ENCODE results near the gene PLD4. TPM values are rescaled to one million over a fixed set of nuclear protein-coding genes. Genes with fewer than 3 reads are reported as not detected.
"Not testable (repeated sequence)": the region's sequence is repeated elsewhere in the genome, so short reads cannot be mapped to it uniquely, and the experiment has no call there.

PLD4 gene
- polyA plus RNA-seq, 1 experiment = 0.01 TPM

DNA sequence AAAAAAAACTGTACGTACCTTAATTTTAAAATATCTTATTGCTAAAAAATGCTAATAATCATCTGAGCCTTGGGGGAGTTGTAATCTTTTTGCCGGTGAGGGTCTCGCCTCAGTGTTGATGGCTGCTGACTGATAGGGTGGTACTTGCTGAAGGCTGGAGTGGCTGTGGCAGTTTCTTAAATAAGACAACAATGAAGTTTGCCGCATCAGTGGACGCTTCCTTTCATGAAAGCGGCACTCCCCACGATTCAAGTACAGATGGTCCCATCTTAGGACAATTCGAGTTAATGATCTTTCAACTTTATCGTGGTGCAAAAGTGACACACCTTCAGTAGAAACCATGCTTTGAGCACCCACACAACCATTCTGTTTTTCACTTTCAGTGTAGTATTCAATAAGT lies 7.6 kb upstream of the PLD4 start:
- no peak for DNase-seq (ENCODE audit: low read depth, low spot score)
- H3K27ac ChIP-seq (ENCODE audit: low read depth, low read length) = no peak overlapping the region
- peaks cover 3% of the 10 kb centered on the region for H3K9me3 ChIP-seq (ENCODE audit: control insufficient read depth, insufficient read depth, low read length)
- H3K27me3 ChIP-seq (ENCODE audit: control insufficient read depth, insufficient read depth, low read length) = peaks cover 21% of the 10 kb centered on the region
- ChIA-PET POLR2A (no interaction called here), CTCF (interaction anchor here (0.6 to 1.0 kb wide), 4 partner anchors 17 to 129 kb away, joined by 3 to 5 read pairs (median 3); no protein-coding TSS in a partner anchor)
- H3K4me3 ChIP-seq (ENCODE audit: low read depth, low read length) = no peak overlapping the region
- TF ChIP-seq, protein P1, sequence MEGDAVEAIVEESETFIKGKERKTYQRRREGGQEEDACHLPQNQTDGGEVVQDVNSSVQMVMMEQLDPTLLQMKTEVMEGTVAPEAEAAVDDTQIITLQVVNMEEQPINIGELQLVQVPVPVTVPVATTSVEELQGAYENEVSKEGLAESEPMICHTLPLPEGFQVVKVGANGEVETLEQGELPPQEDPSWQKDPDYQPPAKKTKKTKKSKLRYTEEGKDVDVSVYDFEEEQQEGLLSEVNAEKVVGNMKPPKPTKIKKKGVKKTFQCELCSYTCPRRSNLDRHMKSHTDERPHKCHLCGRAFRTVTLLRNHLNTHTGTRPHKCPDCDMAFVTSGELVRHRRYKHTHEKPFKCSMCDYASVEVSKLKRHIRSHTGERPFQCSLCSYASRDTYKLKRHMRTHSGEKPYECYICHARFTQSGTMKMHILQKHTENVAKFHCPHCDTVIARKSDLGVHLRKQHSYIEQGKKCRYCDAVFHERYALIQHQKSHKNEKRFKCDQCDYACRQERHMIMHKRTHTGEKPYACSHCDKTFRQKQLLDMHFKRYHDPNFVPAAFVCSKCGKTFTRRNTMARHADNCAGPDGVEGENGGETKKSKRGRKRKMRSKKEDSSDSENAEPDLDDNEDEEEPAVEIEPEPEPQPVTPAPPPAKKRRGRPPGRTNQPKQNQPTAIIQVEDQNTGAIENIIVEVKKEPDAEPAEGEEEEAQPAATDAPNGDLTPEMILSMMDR (IDR thresholded peaks at IDR 0.05; ENCODE audit: low read depth, low read length) = no peak

DNA sequence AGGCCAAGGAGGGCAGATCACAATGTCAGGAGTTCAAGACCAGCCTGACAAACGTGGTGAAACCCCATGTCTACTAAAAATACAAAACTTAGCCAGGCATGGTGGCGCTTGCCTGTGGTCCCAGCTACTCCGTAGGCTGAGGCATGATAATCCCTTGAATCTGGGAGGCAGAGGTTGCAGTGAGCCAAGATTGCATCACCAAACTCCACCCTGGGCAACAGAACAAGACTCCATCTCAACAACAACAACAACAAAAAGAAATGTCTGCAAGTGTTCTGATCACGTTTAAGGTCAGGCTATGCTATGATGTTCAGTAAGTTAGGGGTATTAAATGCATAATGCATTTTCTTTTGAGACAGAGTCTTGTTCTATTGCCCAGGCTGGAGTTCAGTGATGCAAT lies 6.7 kb upstream of the PLD4 start:
- Histone ChIP-seq H3K27ac (ENCODE audit: low read depth, low read length) (no peak overlapping the region), H3K4me3 (ENCODE audit: low read depth, low read length) (no peak overlapping the region), H3K9me3 (ENCODE audit: control insufficient read depth, insufficient read depth, low read length) (no peaks in the 10 kb centered on the region), H3K27me3 (ENCODE audit: control insufficient read depth, insufficient read depth, low read length) (peaks cover 21% of the 10 kb centered on the region)
- ChIA-PET CTCF (interaction anchor here (1.7 kb wide), 1 partner anchor 16 kb away, joined by 3 read pairs; no protein-coding TSS in a partner anchor), POLR2A (no interaction called here)
- no peak for DNase-seq (ENCODE audit: low read depth, low spot score)
- TF ChIP-seq, protein P1 (IDR thresholded peaks at IDR 0.05; ENCODE audit: low read depth, low read length) = no peak

DNA sequence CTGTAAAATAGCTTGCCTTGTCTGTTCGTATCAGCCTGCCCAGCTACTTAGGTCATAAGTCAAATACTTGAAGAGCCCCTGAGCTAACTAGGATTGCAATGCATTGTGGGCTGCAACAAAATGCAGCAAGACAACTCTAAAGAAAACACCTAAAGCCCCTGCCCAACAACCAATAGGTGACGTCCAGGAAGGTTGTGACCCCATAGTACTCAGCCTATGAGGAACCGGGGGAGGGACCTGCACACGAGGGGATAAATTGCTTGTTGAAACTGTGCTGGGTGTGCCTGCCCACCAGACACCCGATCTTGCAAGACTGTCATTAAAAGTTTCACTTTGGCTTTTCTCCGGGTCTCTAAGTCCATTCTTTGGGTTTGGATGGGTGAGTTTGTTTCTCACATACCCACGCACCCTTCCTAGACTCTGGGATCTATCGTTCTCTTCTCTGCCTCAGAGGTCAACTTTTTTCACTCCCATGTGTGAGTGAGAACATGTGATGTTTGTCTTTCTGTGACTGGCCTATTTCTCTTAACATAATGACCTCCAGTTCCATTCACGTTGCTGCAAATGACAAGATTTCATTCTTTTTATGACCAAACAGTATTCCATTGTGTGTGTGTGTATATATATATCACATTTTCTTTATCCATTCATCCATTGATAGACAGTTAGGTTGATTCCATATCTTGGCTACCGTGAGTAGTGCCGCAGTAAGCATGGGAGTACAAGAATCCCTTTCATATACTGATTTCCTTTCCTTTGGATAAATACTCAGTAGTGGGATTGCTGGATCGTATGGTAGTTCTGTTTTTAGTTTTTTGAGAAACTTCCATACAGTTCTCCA lies 5.3 kb upstream of the PLD4 start:
- H3K27ac ChIP-seq (ENCODE audit: low read depth, low read length); H3K9me3 ChIP-seq (ENCODE audit: control insufficient read depth, insufficient read depth, low read length); H3K4me3 ChIP-seq (ENCODE audit: low read depth, low read length); DNase-seq (ENCODE audit: low read depth, low spot score): not testable (repeated sequence)
- peaks cover 15% of the 10 kb centered on the region for H3K27me3 ChIP-seq (ENCODE audit: control insufficient read depth, insufficient read depth, low read length)
- ChIA-PET POLR2A (interaction anchor here (0.6 kb wide), 1 partner anchor 57 kb away, joined by 7 read pairs; no protein-coding TSS in a partner anchor), CTCF (interaction anchor here (1.7 kb wide), 1 partner anchor 14 kb away, joined by 3 read pairs; no protein-coding TSS in a partner anchor)

DNA sequence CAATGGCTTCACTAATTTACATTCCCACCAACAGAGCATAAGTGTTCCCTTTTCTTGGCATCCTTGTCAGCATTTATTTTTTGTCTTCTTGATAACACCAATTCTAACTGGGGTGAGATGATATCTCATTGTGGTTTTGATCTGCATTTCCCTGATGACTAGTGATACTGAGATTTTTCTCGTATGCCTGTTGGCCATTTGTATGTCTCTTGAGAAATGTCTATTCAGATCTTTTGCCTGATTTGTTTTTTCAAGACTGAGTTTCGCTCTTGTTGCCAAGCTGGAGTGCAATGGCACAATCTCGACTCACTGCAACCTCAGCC lies 4.7 kb upstream of the PLD4 start:
- Histone ChIP-seq H3K27me3 (ENCODE audit: control insufficient read depth, insufficient read depth, low read length) (peaks cover 15% of the 10 kb centered on the region), H3K4me3 (ENCODE audit: low read depth, low read length) (no peak overlapping the region), H3K27ac (ENCODE audit: low read depth, low read length) (no peak overlapping the region), H3K9me3 (ENCODE audit: control insufficient read depth, insufficient read depth, low read length) (peaks cover 10% of the 10 kb centered on the region)
- ChIA-PET CTCF (no interaction called here), POLR2A (no interaction called here)
- TF ChIP-seq, protein P1 (IDR thresholded peaks at IDR 0.05; ENCODE audit: low read depth, low read length) = no peak
- no peak for DNase-seq (ENCODE audit: low read depth, low spot score)

DNA sequence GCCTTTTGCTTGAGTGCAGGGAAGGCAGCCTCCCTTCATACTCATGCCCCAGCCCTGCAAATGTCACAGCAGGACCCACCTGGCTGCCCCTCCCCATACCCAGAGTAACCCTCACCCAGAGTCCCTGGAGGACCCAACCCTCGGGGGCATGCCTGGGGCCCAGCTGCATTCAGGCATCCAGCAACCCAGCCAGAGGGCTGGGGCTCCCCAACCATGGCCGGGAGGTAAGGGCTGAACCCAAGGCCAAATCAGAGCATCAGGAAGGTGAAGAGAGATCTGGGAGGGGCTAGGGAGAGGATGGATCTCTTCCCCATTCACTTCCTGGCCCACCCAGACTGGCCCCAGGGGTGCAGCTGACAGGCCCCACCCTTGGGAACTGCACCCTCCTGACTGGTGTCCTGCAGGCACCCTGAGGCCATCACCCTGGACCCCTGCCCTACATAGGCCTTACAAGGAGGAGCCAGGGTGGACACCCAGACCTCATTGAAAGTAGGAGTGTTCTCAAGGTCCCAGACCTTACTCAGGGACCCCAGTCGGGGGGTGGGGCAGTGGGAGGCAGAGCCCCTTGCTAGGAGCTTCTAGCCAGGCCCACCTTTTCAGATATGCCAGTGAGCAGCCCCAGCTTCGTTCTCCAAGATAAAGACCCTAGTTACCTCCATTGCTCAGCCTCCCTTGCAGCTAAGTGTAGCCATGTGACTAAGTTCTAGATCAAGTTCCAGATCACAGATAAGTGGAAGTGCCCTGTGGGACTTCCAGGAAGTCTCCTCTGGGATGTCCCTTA lies 849 bp upstream of the PLD4 start:
- Histone ChIP-seq H3K27me3 (ENCODE audit: control insufficient read depth, insufficient read depth, low read length) (peaks cover 2% of the 10 kb centered on the region), H3K4me3 (ENCODE audit: low read depth, low read length) (no peak overlapping the region), H3K27ac (ENCODE audit: low read depth, low read length) (no peak overlapping the region), H3K9me3 (ENCODE audit: control insufficient read depth, insufficient read depth, low read length) (peaks cover 10% of the 10 kb centered on the region)
- ChIA-PET POLR2A (no interaction called here), CTCF (no interaction called here)
- DNase-seq (ENCODE audit: low read depth, low spot score) = no peak
- TF ChIP-seq, protein P1 (IDR thresholded peaks at IDR 0.05; ENCODE audit: low read depth, low read length) = no peak
